Activated CD4-positive, alpha-beta T cell treated with anti-CD3 and anti-CD28 coated beads for 24 hours (primary cell): Measurements from ENCODE around the gene FAM3B.

Experiments used
- DNase-seq, 2 donors: peaks; one replicate each; pipeline ENCODE4 v3.0.0-alpha.2; 2020; ENCODE audit warnings: low read depth in 2 of 2

The FAM3B gene

DNA sequence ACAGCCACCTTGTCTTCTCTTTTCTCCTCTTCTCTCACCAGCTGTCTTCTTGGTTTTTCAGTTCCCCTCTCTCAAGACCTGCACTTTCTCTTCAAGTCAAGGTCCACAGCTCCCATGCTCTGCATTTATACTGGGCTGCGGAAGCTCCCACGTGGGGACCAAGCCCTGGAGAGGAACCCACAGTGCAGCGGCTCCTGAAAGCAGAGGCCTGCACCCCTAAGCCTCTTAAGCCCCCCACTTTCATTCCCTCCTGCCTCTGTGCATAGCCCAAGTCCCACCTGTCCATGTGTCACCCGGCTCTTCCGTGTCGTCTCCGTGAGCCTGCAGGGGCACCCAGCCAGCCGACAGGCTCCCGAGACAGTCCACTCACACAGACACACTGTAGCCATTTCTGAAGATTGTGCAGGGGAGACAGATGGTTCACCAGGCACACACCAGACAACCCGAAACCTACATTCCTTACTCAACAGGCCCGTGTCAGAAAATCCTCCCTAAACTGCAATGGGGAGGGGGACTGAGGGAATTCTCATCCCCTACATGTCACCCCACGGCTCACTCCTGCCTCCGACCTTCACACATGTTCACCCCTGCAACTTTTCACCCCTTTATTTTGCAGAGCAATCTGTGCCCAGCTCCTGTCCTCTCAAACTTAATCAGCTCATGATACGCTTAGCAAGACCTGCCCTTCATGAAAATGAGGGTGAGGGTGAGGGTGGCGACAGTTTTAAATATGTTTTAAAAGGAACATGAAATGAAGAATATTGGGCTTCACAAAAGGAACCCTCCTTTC, 51.5 kb downstream of the FAM3B start:
- DNase-seq: no peak

DNA sequence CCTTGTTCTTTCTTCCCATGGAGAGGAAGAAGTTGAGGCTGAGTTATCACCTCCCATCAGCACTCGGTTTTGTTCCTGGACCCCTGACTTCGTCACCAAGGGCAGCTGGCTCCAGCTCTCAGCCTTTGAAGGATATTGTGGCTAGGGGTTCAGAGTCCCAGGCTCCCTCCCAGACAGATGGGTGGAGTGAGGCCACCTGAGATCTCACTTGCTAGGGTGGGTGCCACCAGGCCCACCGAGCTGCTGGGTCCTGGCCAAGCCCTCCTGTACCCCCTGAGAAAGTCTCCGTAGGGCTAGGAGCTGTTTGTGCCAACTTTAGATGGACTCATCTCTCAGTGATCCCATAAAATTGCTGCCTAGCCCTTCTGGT, 52.1 kb downstream of the FAM3B start:
- DNase-seq: no peak

DNA sequence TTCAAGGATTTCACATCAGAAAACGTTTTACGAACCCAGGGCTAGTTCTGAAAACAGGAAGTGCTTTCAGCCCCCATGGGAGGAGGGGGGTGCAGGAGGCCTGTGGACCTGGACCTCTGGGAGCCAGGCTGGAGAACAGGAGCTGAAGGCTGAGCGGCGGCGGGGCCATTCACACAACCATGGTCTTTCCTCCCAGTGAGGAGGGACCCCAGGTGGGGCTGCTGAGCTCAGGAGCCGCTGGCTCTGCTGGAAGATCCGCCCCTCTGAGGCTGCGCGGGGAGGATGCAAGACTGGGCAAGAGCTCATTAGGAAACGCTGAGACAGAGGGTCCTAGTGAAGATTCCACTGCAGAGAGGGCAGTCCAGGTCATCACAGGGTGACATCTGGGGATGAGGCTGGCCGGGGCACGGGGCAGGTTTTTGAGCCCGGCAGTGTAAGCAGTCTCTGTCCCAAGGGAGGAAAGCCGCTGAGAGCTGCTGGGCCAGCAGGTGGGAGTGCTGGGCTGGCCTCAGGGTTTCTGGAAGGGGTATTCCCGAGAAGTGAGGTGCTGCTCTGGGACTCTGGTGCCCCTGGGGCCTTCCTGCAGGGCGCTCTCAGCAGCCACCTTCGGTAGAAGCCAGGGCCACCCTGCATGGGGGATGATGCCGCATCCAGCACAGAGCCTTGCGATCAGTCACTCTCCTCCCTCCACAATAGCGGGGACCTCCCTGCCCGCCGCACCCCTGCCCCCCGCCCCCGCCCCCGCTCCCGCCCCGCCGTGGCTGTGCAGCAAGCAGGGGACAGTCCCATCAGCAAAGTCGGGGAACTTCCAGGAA, 52.7 kb downstream of the FAM3B start:
- DNase-seq: peak in 1 of 2 donors; percentile 9

DNA sequence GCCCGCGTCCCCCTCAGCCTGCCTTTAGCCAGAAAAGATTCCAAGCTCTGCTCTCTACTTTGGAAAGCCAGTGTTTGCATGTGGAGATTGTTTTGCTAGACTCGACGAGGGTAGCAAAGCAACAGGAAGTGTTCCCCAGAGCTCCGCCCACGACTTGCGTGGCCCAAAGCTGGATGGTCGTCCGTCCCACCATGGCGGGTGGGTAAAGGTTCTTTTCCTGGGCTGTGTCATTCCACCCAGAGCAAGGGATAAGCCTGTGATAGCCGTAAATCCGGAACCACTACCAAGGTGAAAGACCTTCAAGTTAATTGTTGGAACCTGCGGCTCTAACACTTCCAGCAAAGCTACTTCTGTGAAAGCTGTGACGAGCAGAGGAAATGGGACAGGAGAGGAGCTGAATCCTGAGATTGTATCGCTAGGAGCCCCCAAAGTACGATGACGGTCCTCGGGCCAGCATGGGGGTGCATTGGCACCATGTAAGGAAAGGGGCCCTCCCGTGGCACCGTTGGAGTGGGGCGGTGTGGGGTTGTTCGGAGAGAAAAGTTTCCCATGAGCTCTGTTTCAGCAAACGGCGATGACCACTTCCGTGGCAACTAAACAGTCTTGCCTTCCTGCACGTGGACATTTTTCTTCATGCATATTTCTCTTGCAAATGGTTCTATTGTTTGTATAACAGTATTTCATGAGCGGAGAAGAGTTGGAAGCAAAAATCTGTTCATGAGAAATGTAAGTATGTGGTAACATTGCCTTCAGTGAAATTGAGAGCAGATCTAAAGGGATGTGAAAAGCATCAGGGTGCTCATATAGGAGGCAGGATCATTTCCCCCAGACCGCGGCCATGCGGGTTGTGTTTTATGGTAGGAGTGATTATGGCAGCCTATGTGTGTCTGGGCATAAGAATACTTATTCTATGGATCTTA, 53.6 kb downstream of the FAM3B start:
- DNase-seq: peak in 1 of 2 donors; percentile 22

DNA sequence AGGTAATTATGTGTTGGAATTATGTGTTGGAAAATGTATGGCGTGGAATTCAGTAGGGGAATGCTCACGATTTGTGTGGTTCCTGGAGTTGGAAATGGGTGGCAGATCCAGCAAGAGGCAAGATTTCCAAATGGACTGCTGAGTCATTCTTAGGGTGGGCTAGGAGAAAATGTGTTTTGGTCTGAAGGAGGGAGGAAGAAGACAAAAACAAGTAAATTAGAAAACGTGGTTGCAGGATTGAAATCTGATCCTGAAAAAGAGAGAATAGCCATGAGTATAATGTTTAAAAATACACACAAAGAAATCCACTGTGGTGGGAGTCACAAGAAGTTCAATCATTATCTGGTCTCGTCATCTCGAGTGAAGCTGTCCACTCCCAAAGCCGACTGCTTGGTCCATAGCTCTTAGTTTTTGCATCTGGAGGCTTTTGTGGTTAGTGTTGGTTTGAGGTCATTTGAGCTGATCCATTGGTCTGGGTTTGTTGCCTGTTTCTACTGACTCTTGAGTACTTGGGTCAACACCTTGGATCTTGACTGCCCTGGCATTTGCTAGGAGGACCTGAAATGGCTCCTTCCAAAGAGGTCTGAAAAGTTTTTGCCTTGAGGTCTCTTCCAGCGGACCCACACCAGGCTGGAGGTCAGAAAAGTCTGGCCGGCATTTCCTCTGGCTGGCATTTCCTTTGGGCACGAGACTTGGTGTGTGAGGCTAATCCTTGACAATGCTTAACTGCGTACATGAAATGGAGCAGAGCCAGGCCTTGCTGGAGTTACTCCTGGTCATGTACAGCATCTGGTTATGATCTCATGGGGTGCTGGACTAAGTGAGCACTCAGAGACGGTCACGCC, 54.5 kb downstream of the FAM3B start:
- no peak for DNase-seq

DNA sequence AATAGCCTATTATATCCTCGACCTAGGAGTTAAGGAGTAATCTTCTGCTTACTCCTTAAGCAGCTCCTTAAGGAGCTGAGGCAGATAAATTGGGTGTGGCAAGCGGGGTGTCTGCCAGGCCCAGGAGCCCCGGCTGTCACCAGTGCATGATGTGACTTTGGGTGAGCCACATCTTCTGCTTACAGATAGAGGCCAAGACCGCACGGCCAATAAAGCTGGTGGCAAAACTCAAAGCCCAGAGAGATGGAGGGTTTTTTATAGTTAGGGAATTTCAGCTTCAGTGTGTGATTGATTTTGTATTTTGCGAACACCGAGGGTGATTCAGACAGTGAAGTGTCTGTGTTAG, 55.1 kb downstream of the FAM3B start:
- no peak for DNase-seq

DNA sequence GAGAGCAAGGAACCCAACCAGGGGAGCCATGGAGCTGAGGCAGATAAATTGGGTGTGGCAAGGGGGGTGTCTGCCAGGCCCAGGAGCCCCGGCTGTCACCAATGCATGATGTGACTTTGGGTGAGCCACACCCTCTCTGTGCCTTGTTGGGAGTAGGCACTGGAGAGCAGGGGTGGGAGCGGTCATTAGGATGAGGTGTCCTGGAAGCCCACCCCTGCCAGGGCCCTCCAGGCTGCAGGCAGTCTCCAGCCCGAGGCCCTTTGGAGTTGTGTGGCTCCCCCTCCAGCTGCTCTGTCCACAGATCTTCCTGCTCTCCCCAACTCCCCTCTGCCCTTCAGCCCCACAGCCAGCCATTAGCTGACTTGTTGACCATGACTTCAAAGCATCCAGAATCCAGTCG, 56.7 kb downstream of the FAM3B start:
- no peak for DNase-seq

DNA sequence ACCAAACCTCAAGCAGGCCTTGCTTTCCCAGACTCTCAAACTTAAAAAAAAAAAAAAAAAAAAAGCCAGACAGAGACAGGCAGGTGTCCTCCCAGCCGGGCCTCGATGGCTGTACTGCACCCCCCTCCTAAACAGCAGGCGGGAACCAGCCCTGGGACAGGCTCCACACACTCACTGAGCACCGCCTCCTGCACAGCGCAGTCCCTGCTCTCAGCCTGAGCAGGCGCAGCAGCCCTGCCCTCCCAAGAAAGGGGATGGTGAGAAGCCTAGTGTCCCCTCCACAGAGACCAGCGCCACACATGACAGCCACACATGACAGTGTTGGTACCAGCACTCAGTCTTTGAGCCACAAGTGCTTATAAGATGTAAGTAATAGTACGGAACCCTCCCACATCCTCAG, 57.2 kb downstream of the FAM3B start:
- no peak for DNase-seq

DNA sequence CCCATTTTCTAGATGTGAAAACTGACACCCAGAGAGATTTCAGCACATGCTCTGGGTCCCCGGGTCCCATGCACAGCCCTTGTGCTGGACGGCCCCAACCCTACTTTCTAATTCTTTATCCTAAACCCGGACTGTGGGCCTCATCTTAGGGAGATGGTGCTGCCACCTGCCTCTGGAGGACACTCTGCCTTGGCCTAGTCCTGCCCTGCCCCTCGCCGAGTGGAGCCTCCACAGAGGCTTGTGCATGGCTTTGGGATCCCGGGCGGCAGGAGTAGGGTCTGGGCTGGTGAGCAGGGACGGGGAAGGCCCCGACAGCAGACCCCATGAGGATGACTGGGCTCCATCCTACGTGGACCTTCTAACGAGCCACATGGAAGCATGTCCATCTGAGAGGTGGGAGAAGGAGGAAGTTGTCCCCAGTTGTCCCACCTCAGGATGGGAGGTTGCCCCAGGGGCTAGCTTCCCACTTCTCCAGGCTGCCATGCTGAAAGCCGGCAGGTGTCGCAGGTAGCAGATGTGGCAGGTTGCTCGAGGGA, 57.6 kb downstream of the FAM3B start:
- no peak for DNase-seq

DNA sequence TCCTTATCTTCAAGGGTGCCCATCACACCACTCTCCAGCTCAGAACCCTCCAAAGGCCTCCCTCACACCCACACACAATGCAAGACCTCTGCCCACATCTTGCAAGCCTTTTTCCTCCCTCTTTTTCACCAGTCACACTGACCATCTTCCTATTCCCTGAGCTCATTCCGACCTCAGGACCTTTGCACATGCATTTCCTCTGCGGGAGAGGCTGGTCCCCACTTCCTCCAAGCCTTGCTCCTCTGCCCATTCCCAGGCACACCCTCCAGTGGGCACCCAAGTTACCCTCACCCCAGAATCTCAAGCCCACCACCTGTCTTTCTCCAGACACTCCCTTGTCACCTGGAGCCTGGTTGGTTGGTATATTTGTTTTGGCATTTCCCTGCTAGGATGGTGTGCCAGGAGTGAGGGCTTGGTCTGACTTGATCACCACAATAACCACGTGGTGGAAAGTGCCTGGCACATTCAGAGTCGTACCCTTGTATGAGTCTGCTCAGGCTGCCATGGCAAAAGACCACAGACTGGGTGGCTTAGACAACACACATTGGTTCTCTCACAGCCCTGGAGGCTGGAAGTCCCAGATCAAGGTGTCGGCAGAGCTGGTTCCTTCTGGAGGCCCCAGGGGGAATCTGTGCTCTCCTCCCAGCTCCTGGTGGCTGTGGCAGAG, 58.4 kb downstream of the FAM3B start:
- DNase-seq: no peak

DNA sequence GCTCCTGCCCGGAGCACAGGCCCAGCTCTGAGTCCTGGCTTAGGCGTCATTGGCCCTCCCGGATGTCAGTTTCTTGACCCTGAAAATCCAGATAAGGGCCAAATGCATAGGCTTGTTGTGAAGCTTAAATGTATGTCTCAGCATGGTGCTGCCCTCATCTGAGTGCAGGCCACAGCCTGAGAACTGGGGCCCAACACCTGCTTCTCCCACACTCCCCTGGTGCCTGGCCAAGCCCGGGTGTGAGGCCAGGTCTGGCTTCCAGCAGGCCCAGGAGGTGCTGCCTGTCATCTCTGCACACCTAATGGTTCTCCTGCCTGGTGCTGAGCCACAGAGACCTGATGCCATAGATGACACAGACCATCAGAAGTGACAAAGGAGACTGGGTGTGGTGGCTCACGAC, 59.3 kb downstream of the FAM3B start:
- no peak for DNase-seq

DNA sequence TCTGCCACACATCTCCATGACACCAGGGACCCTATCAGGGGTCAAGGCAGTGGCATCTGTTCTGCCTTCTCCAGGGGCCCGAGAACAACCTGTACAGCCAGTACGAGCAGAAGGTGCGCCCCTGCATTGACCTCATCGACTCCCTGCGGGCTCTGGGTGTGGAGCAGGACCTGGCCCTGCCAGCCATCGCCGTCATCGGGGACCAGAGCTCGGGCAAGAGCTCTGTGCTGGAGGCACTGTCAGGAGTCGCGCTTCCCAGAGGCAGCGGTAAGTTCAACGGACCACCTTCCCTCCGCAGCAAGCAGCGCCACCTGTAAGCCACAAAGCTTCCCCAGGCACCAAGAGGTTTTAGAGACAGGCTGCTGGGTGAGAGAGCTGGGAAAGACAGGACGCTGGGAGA, 61.1 kb downstream of the FAM3B start:
- DNase-seq: no peak

DNA sequence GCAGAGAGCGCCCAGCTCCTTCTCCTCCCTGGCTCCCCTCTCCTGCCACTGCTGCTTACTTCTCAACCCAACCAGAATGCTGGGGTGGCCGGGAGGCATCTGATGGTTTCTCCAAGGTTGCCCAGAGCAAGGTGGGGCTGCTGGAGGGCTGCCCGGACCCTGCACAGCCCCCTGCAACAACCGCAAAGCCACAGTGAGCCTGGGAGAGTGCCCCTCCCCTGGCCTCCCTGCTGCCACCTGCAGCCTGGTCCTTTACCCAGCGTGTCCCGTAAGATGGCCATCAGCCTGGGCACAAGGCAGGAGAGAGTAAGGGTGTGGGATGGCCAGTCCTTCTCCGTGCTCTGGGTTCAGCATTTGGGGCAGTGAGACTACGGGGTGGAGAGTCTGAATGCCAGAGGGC, 62.2 kb downstream of the FAM3B start:
- no peak for DNase-seq

DNA sequence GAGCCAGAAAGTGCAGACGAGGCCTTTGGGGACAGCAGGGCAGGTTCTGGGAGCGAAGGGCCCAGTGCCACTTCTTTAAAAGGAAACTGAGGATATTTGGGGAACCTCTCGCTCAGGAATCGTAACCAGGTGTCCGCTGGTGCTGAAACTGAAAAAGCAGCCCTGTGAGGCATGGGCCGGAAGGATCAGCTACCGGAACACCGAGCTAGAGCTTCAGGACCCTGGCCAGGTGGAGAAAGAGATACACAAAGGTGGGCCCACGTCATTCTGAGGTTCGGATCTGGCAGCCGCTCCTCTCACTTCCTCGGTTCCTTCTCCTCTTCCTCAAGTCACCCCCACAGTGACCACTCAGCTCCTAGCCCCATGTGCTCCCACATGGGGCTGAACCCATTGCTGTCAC, 63.3 kb downstream of the FAM3B start:
- no peak for DNase-seq

DNA sequence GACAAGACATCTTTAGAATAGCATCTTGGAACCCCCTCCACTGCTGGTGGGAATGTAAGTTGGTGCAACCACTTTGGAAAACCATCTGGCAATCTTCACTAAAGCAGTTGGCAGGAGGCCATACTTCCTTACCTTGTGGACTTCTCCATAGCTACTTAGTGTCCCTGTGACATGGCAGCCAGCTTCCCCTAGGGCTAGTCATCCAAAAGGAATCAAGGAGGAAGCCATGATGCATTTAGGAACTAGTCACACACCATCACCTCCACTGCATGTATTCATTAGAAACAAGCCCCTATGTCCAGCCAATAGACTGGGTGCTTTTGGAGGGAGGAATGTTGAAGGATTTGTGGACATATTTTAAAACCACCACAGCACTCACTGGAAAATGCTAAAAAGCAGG, 65.1 kb downstream of the FAM3B start:
- DNase-seq: no peak

DNA sequence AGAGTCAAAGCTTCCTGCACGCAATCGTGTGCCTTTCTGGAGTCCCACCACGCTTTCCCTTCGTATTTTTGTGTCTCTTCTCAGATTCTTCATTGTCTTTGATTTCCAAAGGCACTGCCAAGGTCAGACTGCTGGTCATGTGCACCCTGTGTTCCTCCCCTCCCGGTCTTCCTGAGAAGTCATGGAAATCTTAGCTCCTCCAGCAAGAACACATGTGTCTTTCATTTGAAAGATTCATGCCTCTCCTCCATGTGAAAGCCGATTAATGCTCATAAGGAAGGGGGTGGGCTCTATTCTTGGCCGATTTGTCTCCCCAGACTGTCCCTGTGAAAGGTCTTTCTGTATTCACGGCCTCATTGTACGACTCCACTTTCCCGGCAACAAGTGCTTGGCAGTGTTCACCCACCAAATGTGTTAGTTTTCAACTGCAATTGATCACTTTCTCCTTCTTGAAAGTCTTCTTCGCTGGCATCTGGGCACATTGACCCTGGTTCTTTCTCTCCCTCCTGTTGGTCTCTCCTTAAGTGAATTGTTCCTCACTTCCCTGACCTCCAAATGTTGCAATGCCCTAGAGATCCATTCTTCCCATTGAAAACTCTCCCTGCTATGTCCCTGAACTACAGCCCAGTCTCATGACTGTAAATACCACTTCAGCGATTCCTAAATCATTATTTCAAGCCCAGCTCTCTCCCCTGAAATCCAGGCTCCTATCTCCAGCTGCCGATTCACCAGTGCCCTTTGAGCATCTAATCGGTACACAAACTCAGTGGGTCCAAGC, 70.6 kb downstream of the FAM3B start:
- no peak for DNase-seq

DNA sequence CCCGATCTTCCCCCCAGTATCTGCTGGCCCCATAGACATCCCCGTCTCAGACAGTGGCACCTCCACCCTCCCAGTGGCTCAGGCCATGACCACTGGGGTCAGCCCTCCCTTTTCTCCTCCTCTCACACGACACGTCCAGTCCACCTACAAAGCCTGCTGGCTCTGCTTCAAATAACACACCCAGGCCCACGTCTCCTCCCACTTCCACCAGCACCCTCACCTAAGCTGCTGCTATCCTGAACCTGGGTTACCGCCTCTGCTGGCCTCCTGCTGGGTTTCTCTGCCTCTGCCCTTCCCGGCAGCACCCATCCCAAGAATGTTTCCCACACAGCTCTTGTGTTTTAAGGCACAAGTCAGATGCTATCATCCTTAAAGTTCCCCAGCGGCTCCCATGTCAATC, 71.2 kb downstream of the FAM3B start:
- DNase-seq: no peak

DNA sequence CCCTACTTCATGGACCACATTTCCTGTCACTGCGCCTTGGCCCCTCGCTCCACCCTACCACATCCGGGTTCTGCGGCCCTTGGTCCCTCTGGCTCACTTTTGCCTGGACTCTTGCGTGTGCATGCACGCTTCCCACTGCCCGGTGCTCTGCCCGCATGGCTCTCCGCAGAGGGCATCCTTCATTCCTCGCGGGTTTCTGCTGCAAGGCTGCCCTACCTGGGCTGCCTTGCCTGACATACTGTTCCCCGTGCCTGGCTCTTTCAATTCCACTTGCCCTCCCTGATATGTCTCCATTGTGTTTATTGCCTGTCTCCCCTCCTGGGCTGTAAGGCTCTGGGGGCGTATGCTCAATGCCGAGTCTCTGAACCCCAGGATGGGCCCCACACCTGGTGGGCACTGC, 71.7 kb downstream of the FAM3B start:
- no peak for DNase-seq

DNA sequence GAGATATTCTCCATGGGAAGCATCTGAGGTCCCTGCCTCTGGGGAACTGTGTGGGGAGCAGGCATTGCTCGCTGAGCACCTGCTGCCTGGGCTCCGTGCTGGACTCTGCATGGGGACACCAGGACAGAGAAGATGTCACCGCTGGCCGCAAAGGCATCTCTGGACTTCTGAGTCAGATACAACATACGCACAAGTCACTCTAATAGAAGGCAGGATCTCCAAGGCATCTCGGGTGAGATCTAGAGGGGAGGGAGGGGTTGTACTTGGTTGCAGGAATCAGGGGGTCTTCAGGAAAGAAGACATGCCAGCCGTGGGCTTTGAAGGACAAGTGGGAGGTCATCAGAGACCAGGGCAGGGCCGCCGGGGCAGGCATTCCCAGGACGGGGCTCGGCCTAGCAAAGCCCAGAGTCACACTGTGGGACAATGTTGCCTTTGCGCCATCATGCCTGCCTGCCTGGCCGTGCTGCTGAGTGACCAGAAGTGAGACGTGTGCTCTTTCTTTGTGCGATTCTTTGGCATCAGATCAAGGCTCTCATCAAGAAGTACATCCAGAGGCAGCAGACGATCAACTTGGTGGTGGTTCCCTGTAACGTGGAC, 73.5 kb downstream of the FAM3B start:
- DNase-seq: no peak
